Gastrocnemius medialis (tissue), 4 donors: ENCODE data around the gene RBFOX1. TPM values are rescaled to one million over a fixed set of nuclear protein-coding genes. Genes with fewer than 3 reads are reported as not detected.

ENCODE experiments used
- ATAC-seq, 2 donors: fragments of 150-250 bp; one replicate each; pipeline ENCODE4 v1.9.1; 2016
- DNase-seq, 2 donors: peaks; one replicate each; pipeline ENCODE4 v3.0.0-alpha.2; 2019
- H3K27ac ChIP-seq, 4 donors: fragments of 200-600 bp; sonication (generic); 1 replicate in 1 of 4; 2 replicates in 3 of 4; pipeline ENCODE4 v1.5.1; 2016 to 2018; ENCODE audit warnings: mild to moderate bottlenecking in 2 of 4, moderate library complexity in 1 of 4
- H3K27me3 ChIP-seq, 3 donors: fragments of 200-600 bp; sonication (generic) in 2 of 3; 1 replicate in 1 of 3; 2 replicates in 2 of 3; pipeline versions ENCODE4 v1.5.1 to v1.6.0; 2016 to 2019; ENCODE audit warnings: mild to moderate bottlenecking in 1 of 3, moderate library complexity in 1 of 3
- H3K36me3 ChIP-seq, 2 donors: fragments of 200-600 bp; sonication (generic) in 1 of 2; one replicate each; pipeline ENCODE4 v1.5.1; 2017 to 2018
- H3K4me1 ChIP-seq, 2 donors: fragments of 200-600 bp; sonication (generic) in 1 of 2; one replicate each; pipeline ENCODE4 v1.5.1; 2016 to 2017; ENCODE audit warnings: mild to moderate bottlenecking in 2 of 2
- H3K4me3 ChIP-seq, 4 donors: fragments of 200-600 bp; sonication (generic) in 3 of 4; 1 replicate in 1 of 4; 2 replicates in 3 of 4; pipeline ENCODE4 v1.5.1; 2016 to 2019; ENCODE audit warnings: mild to moderate bottlenecking in 2 of 4
- H3K9me3 ChIP-seq, 3 donors: fragments of 200-600 bp; sonication (generic) in 2 of 3; 1 replicate in 1 of 3; 2 replicates in 2 of 3; pipeline ENCODE4 v1.5.1; 2016 to 2019
- POLR2A ChIP-seq, 2 donors: fragments of 450-650 bp; IDR thresholded peaks; one replicate each; pipeline ENCODE4 v1.6.1; 2017; ENCODE audit warnings: antibody characterized with exemption in 2 of 2, mild to moderate bottlenecking in 2 of 2, moderate library complexity in 2 of 2
- in situ Hi-C, 4 donors: fragments of 200-750 bp; cut with MboI; loops; one replicate each; pipeline versions ENCODE4 v1.15.0 to v1.8.0; 2017; ENCODE audit warnings: low sequenced_read_pairs in 4 of 4
- intact Hi-C: fragments of 100-400 bp; cut with DNase I; formaldehyde crosslinking; loops from one replicate; pipeline ENCODE4 v1.15.1; 2023; ENCODE audit warnings: low total_unique reads
- total RNA-seq, 4 donors: library from RNA; depleted of rRNA; stranded (reverse); fragments of >200 nt; gene quantifications; one replicate each; pipeline versions ENCODE4 v1.1.0 to v1.2.3, GENCODE V29; 2016
- TF ChIP-seq, protein P1 (sequence below), 5 experiments: fragments of 450-650 bp in 3 of 5; fragments of 200-600 bp in 2 of 5; sonication (generic) in 2 of 5; IDR thresholded peaks in 4 of 5; conservative IDR thresholded peaks in 1 of 5; 1 replicate in 4 of 5; 2 replicates in 1 of 5; pipeline ENCODE4 v1.5.1; 2016 to 2019; ENCODE audit warnings: antibody characterized with exemption in 5 of 5, mild to moderate bottlenecking in 3 of 5, moderate library complexity in 3 of 5

RBFOX1 gene
- total RNA-seq, 4 donors from 2014 or later: 42.5 to 98.8 (median 58.6) TPM

DNA sequence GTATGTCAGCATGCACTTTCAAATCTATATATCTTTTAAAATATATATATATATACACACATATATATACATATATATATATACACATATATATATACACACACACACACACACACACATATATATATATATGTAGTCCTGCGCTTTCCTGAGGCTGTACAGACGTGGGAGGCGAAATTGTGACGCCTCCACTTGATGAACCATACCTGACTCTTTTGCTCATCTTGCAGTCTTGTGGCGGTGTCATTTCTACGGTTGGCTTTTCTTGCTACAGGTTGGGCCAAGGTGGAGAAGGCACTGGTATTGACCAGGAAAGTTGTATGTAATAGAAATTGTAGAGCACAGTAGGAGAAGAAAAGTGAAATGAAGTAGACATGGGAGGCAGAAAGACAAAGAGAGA lies 88.2 kb downstream of the RBFOX1 start:
- Histone ChIP-seq H3K4me3 (no peak overlapping the region), H3K4me1 (peaks cover 55 to 65% of the 10 kb centered on the region in 2 donors), H3K27me3 (no peaks in the 10 kb centered on the region), H3K36me3 (no peaks in the 10 kb centered on the region), H3K9me3 (no peaks in the 10 kb centered on the region), H3K27ac (no peak overlapping the region)
- in situ Hi-C loops: loop anchor here in 3 of 4 donors (25.0 kb wide), 1 partner anchor 191 kb away; no protein-coding TSS in a partner anchor
- intact Hi-C loops: no loop called here
- TF ChIP-seq, protein P1, sequence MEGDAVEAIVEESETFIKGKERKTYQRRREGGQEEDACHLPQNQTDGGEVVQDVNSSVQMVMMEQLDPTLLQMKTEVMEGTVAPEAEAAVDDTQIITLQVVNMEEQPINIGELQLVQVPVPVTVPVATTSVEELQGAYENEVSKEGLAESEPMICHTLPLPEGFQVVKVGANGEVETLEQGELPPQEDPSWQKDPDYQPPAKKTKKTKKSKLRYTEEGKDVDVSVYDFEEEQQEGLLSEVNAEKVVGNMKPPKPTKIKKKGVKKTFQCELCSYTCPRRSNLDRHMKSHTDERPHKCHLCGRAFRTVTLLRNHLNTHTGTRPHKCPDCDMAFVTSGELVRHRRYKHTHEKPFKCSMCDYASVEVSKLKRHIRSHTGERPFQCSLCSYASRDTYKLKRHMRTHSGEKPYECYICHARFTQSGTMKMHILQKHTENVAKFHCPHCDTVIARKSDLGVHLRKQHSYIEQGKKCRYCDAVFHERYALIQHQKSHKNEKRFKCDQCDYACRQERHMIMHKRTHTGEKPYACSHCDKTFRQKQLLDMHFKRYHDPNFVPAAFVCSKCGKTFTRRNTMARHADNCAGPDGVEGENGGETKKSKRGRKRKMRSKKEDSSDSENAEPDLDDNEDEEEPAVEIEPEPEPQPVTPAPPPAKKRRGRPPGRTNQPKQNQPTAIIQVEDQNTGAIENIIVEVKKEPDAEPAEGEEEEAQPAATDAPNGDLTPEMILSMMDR (IDR thresholded peaks at IDR 0.05 in 4 of 5, conservative IDR thresholded peaks at IDR 0.05 in 1 of 5): no peak
- no peak for TF ChIP-seq POLR2A (IDR thresholded peaks at IDR 0.05)
- ATAC-seq (no peak), DNase-seq (no peak)

DNA sequence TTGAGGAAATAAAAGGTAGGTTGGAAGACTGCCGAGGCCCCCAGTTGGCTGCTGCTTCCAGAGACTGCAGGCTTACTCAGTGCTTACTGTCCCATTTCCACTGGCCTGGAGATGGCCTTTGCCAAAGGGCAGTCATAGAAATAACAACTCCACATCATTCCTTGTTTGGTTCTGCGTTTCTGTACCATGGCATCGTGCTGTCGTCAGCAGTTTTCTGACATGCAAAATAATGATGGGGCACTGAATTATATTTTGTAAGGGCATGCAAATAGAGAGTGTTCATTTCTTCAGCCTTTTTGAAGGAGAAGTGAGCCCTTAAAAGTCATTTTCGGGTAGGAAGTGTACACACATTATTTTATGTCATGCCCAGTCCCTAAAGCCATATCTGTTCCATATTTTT lies 88.9 kb downstream of the RBFOX1 start:
- Histone ChIP-seq H3K4me3 (no peak overlapping the region), H3K4me1 (peaks cover 57 to 65% of the 10 kb centered on the region in 2 donors), H3K36me3 (no peaks in the 10 kb centered on the region), H3K27me3 (no peaks in the 10 kb centered on the region), H3K9me3 (no peaks in the 10 kb centered on the region), H3K27ac (peak overlapping the region in 2 of 4 donors; percentile 25 to 42)
- intact Hi-C loops (no loop called here), in situ Hi-C loops (loop anchor here in 3 of 4 donors (25.0 kb wide), 1 partner anchor 191 kb away; no protein-coding TSS in a partner anchor)
- no peak for ATAC-seq
- TF ChIP-seq POLR2A (IDR thresholded peaks at IDR 0.05): no peak
- TF ChIP-seq, protein P1 (IDR thresholded peaks at IDR 0.05 in 4 of 5, conservative IDR thresholded peaks at IDR 0.05 in 1 of 5): no peak
- DNase-seq: no peak

DNA sequence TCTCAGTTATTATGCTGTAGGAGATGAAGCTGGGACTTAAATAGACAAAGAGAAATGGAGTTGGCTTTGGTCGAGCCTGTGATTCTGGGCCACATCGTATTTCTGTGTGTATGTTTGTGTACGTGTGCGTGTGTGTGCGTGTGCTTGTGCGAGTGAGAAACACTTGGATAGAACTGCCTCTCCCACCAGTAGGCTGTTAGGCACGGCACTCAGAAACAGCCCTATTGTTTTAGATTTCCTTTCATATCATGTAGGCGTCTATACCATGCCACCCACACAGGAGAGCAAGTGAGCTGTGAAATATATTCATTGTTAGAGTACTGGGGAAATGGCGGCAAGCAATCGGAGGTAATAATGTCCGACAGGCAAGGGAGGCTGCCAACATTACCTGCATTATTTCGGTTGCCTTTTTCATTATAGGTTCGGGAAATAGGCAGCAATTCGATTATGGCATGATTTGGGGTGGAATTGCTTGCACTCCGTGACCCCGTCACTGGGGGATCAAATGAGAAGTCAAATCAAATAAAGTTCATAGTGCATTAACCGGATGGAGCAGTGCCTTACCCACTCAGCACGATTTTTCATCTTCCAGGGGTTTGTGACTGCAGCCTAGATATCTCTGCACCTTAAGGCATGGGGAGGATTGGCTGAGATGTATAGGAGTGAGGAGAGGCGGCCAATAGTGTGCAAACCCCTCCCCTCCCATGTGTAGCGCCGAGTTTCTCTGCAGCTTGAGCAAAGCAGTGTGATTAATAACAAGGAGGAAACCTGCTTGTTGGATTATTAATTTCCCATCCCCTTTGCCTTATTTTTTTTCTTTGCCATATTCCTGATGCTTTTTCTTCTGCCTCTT lies 89.6 kb downstream of the RBFOX1 start:
- H3K4me3 ChIP-seq: no peak overlapping the region
- ATAC-seq (no peak), DNase-seq (no peak)
- H3K27ac ChIP-seq: no peak overlapping the region
- H3K4me1 ChIP-seq: peaks cover 57 to 66% of the 10 kb centered on the region in 2 donors
- no peaks in the 10 kb centered on the region for H3K27me3 ChIP-seq
- no peaks in the 10 kb centered on the region for H3K9me3 ChIP-seq
- TF ChIP-seq, protein P1 (IDR thresholded peaks at IDR 0.05 in 4 of 5, conservative IDR thresholded peaks at IDR 0.05 in 1 of 5): no peak
- no peak for TF ChIP-seq POLR2A (IDR thresholded peaks at IDR 0.05)
- intact Hi-C loops (no loop called here), in situ Hi-C loops (loop anchor here in 3 of 4 donors (25.0 kb wide), 1 partner anchor 190 kb away; no protein-coding TSS in a partner anchor)
- H3K36me3 ChIP-seq: no peaks in the 10 kb centered on the region

DNA sequence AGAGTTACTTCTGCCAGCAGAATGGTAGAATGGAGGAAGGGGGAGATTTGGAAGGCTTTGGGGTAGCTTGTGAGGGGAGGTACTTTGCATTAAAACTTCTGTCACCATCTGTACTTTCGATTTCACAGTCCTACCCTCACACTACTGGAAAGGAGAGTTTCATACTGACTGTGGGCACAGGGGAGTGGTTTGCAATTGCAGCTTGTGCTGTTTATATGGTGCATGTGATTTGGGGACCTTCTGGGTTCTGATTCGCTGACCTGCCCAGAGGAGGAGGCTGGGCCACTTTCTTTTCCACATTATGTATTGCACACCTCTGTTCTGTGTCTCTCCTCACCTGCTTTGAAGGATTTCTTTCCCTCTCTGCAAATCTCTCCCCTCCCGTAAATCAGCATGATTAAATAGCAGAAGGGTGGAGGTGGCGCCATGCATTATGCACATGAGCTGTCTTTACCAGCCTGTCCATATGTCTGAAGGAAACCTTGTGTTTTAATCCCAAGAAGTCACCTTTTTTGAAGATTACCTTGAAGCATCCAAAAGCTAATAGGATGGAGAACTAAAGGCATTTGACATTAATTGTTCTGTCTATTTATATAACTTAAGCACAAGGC lies 90.9 kb downstream of the RBFOX1 start:
- DNase-seq: no peak
- Histone ChIP-seq H3K36me3 (no peaks in the 10 kb centered on the region), H3K4me3 (no peak overlapping the region), H3K9me3 (no peaks in the 10 kb centered on the region), H3K27ac (peak overlapping the region in 1 of 4 donors; percentile 11), H3K27me3 (no peaks in the 10 kb centered on the region), H3K4me1 (peaks cover 57 to 73% of the 10 kb centered on the region in 2 donors)
- ATAC-seq: peak in 1 of 2 donors; percentile 19
- in situ Hi-C loops: loop anchor here in 3 of 4 donors (25.0 kb wide), 1 partner anchor 189 kb away; no protein-coding TSS in a partner anchor
- TF ChIP-seq POLR2A (IDR thresholded peaks at IDR 0.05): no peak
- TF ChIP-seq, protein P1 (IDR thresholded peaks at IDR 0.05 in 4 of 5, conservative IDR thresholded peaks at IDR 0.05 in 1 of 5): no peak
- intact Hi-C loops: no loop called here
